CD4-positive, alpha-beta T cell (primary cell): ENCODE data around the gene EDEM3. TPM values are rescaled to one million over a fixed set of nuclear protein-coding genes. Genes with fewer than 3 reads are reported as not detected.

Experiments
- ATAC-seq: fragments of 200-7000 bp; cut with Tn5 transposase; one replicate; pipeline ENCODE4 v1.10.0; 2022; ENCODE audit warnings: mild to moderate bottlenecking; ENCODE audit not compliant: poor library complexity
- CTCF ChIA-PET: fragments of 350-600 bp; sonication (Branson Sonifier 250); formaldehyde crosslinking; loops from one replicate; lab custom pipeline; 2021; ENCODE audit warnings: antibody characterized with exemption, inconsistent platforms; lab: Charles Lee
- POLR2A ChIA-PET: fragments of 350-600 bp; sonication (Branson Sonifier 250); formaldehyde crosslinking; loops from one replicate; lab custom pipeline; 2021; ENCODE audit warnings: antibody characterized with exemption, inconsistent platforms; lab: Charles Lee
- DNase-seq, 14 experiments: peaks; one replicate each; pipeline ENCODE4 v3.0.0-alpha.2; 2013 to 2020; ENCODE audit warnings: mixed read lengths in 2 of 14
- H3K27ac ChIP-seq, 2 donors: one replicate each; pipeline versions ENCODE4 v1.5.1 to v1.7.0; 2013; ENCODE audit warnings: low read length in 2 of 2, low read depth in 1 of 2, mild to moderate bottlenecking in 1 of 2
- H3K27me3 ChIP-seq, 2 experiments: 1 replicate in 1 of 2; 2 replicates in 1 of 2; pipeline versions ENCODE4 v1.6.1 to v1.7.0; 2013; ENCODE audit warnings: low read length in 2 of 2, control low read depth in 1 of 2, mild to moderate bottlenecking in 1 of 2, moderate library complexity in 1 of 2; ENCODE audit not compliant: insufficient read depth in 2 of 2, control insufficient read depth in 1 of 2
- H3K36me3 ChIP-seq: one replicate; pipeline ENCODE4 v1.6.1; 2013; ENCODE audit warnings: low read length, control low read depth; ENCODE audit not compliant: insufficient read depth
- H3K4me1 ChIP-seq: one replicate; pipeline ENCODE4 v1.6.1; 2013; ENCODE audit warnings: low read length, control low read depth; ENCODE audit not compliant: insufficient read depth
- H3K4me3 ChIP-seq: one replicate; pipeline ENCODE4 v1.5.1; 2013; ENCODE audit warnings: mild to moderate bottlenecking, low read length, moderate library complexity
- H3K9me3 ChIP-seq, 2 experiments: 1 replicate in 1 of 2; 2 replicates in 1 of 2; pipeline versions ENCODE4 v1.6.1 to v1.7.0; 2013; ENCODE audit warnings: low read length in 2 of 2, mild to moderate bottlenecking in 2 of 2, control low read depth in 1 of 2, moderate library complexity in 1 of 2; ENCODE audit not compliant: control insufficient read depth in 1 of 2, insufficient read depth in 1 of 2
- H3K27ac Mint-ChIP-seq: one replicate; pipeline ENCODE4 v1.8.0; 2020; ENCODE audit warnings: mixed read lengths
- H3K27me3 Mint-ChIP-seq: one replicate; pipeline ENCODE4 v1.8.0; 2021; ENCODE audit warnings: mixed read lengths
- H3K36me3 Mint-ChIP-seq: one replicate; pipeline ENCODE4 v1.8.0; 2021; ENCODE audit warnings: low read depth, mixed read lengths
- H3K4me1 Mint-ChIP-seq: one replicate; pipeline ENCODE4 v1.8.0; 2021; ENCODE audit warnings: low read depth, mixed read lengths
- H3K4me3 Mint-ChIP-seq: one replicate; pipeline ENCODE4 v1.8.0; 2020; ENCODE audit warnings: mild to moderate bottlenecking, mixed read lengths
- H3K9me3 Mint-ChIP-seq: one replicate; pipeline ENCODE4 v1.8.0; 2020; ENCODE audit warnings: mixed read lengths
- CTCF ChIP-seq: fragments of 200-600 bp; IDR thresholded peaks from one replicate; pipeline ENCODE4 v1.8.0; 2022; ENCODE audit warnings: antibody characterized with exemption, mild to moderate bottlenecking
- intact Hi-C, 2 experiments: fragments of 100-400 bp; cut with DNase I in 1 of 2; cut with micrococcal nuclease in 1 of 2; formaldehyde crosslinking; loops; one replicate each; pipeline versions ENCODE4 v1.15.1 to v1.9.0; 2023 to 2025; cut with DNase I, micrococcal nuclease
- polyA plus RNA-seq, 2 donors: library from polyadenylated mRNA; unstranded; fragments of 120-200 nt; gene quantifications; one replicate each; pipeline ENCODE4 v1.2.1, GENCODE V29; 2013
- total RNA-seq, 174 experiments: library from RNA in 2 of 174; stranded (reverse) in 2 of 174; gene quantifications; one replicate each; pipeline ENCODE4 v1.2.3 and lab custom pipeline; 2021 to 2026

EDEM3 gene, protein sequence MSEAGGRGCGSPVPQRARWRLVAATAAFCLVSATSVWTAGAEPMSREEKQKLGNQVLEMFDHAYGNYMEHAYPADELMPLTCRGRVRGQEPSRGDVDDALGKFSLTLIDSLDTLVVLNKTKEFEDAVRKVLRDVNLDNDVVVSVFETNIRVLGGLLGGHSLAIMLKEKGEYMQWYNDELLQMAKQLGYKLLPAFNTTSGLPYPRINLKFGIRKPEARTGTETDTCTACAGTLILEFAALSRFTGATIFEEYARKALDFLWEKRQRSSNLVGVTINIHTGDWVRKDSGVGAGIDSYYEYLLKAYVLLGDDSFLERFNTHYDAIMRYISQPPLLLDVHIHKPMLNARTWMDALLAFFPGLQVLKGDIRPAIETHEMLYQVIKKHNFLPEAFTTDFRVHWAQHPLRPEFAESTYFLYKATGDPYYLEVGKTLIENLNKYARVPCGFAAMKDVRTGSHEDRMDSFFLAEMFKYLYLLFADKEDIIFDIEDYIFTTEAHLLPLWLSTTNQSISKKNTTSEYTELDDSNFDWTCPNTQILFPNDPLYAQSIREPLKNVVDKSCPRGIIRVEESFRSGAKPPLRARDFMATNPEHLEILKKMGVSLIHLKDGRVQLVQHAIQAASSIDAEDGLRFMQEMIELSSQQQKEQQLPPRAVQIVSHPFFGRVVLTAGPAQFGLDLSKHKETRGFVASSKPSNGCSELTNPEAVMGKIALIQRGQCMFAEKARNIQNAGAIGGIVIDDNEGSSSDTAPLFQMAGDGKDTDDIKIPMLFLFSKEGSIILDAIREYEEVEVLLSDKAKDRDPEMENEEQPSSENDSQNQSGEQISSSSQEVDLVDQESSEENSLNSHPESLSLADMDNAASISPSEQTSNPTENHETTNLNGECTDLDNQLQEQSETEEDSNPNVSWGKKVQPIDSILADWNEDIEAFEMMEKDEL
- total RNA-seq: 10 to 100 TPM; 19.9 to 20.0 TPM
- 28.5 TPM for polyA plus RNA-seq (2013, experiment 1 of 2)
- 28.1 TPM for polyA plus RNA-seq (2013, experiment 2 of 2)
- total RNA-seq (lab: John Stamatoyannopoulos, UW): 55.0 to 254 (median 123) reads per million in 172 experiments

- peaks cover 20% of the 10 kb centered on the region for H3K36me3 Mint-ChIP-seq
- intact Hi-C loops: loop anchor here (1.0 to 10.0 kb wide), 9 partner anchors 11 to 1623 kb away; partner anchors contain the start of genes ARPC5 (in 2 of the 2), ODR4 (in 2 of the 2), RNF2 (in 2 of the 2) and SWT1 (in 2 of the 2)
- ATAC-seq (peak; percentile 91), DNase-seq (peak; percentile 93 to 100 (median 96))
- H3K4me1 Mint-ChIP-seq: peaks cover 52% of the 10 kb centered on the region
- peak within 1 kb of the TSS; percentile 96 for H3K4me3 ChIP-seq
- ChIA-PET POLR2A (interaction anchor here (0.5 to 4.8 kb wide), 16 partner anchors 9 to 1621 kb away, joined by 3 to 60 read pairs (median 5); partner anchors contain the start of genes NIBAN1, ODR4, RNF2 and SWT1), CTCF (interaction anchor here (1.1 to 4.4 kb wide), 4 partner anchors 11 to 1620 kb away, joined by 3 to 16 read pairs (median 4); partner anchors contain the start of gene TPR)
- H3K4me1 ChIP-seq: peaks cover 8% of the 10 kb centered on the region
- TF ChIP-seq CTCF: no peak
- H3K27ac Mint-ChIP-seq: peak within 1 kb of the TSS; percentile 87
- H3K9me3 Mint-ChIP-seq: no peaks in the 10 kb centered on the region
- H3K36me3 ChIP-seq: no peaks in the 10 kb centered on the region
- H3K4me3 Mint-ChIP-seq: peak within 1 kb of the TSS; percentile 92
- H3K9me3 ChIP-seq: no peaks in the 10 kb centered on the region
- H3K27ac ChIP-seq: peak within 1 kb of the TSS; percentile 90 to 95
- H3K27me3 Mint-ChIP-seq: no peaks in the 10 kb centered on the region
- H3K27me3 ChIP-seq: no peaks in the 10 kb centered on the region
Measured at GRCh38 chr1:184754476-184755225, at the start of gene EDEM3. Gene EDEM3 (minus strand): TSS chr1:184754858. CDS start chr1:184754646, 212 bp downstream.

DNA sequence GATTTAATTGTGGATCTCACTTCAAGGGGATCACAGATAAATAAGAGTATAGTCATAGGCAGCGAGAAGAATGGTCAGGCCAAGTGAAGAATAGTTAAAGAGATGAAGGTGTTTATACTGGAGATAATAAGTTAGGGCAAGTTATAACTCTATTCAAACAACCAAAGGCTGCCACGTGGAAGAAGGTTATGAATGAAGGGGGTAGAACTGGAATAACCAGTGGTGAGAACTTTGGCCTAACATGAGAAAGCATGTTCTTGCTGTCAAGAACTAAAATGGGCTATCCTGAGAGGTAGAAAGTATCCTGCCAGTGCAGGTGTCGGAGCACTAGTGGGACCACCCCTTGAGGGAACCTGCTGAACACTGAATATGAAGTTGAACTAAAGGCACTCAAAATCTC lies 49.6 kb upstream of the EDEM3 start:
- Mint-ChIP-seq H3K27ac (no peak overlapping the region), H3K27me3 (no peaks in the 10 kb centered on the region), H3K9me3 (no peaks in the 10 kb centered on the region), H3K4me1 (no peaks in the 10 kb centered on the region), H3K36me3 (no peaks in the 10 kb centered on the region), H3K4me3 (no peak overlapping the region)
- ChIA-PET CTCF (no interaction called here), POLR2A (no interaction called here)
- peaks cover 3% of the 10 kb centered on the region for H3K4me1 ChIP-seq
- DNase-seq (no peak), ATAC-seq (no peak)
- H3K27me3 ChIP-seq: no peaks in the 10 kb centered on the region
- no peaks in the 10 kb centered on the region for H3K9me3 ChIP-seq
- H3K4me3 ChIP-seq: no peak overlapping the region
- no peak overlapping the region for H3K27ac ChIP-seq
- no peak for TF ChIP-seq CTCF
- intact Hi-C loops: loop anchor here in 1 of 2 experiments (10.0 kb wide), 1 partner anchor 1411 kb away; no protein-coding TSS in a partner anchor
- H3K36me3 ChIP-seq: peaks cover 35% of the 10 kb centered on the region
